HG02938 (cell line): ENCODE results near the gene ADGRG7.

Source experiments
- ATAC-seq: cut with Tn5 transposase; IDR thresholded peaks from one replicate; pipeline ENCODE4 v1.9.1; 2021; ENCODE audit warnings: mild to moderate bottlenecking, moderate library complexity; ENCODE audit not compliant: unreplicated experiment

ADGRG7 gene

GRCh38 chr3:100697172-100697571, 87.8 kb downstream of the ADGRG7 start:
- no peak for ATAC-seq

GRCh38 chr3:100697723-100698285, 88.4 kb downstream of the ADGRG7 start:
- ATAC-seq, result no peak

DNA sequence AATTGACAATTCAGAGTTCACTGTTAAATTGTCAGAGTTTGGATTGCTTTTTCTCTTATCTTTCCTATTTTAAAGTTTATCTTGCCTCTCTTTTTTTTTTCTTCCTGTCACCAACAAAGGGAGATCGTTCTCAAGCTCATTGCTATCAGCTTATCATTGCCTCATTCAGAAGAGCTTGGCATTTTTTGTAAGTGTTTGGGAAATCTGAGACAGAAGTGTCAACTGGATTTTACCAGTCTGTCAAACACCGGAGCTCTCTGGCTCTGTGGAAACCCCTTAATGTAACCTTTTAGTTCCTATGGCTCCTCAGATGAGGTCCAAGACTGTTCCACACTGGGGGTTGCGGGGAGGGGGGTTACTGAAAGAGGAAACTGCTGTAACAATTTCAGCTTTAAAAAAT, 89.3 kb downstream of the ADGRG7 start:
- ATAC-seq, result no peak

- no peak for ATAC-seq
Observed at GRCh38 chr3:100700708-100701107, 91.3 kb downstream of the ADGRG7 start.

DNA sequence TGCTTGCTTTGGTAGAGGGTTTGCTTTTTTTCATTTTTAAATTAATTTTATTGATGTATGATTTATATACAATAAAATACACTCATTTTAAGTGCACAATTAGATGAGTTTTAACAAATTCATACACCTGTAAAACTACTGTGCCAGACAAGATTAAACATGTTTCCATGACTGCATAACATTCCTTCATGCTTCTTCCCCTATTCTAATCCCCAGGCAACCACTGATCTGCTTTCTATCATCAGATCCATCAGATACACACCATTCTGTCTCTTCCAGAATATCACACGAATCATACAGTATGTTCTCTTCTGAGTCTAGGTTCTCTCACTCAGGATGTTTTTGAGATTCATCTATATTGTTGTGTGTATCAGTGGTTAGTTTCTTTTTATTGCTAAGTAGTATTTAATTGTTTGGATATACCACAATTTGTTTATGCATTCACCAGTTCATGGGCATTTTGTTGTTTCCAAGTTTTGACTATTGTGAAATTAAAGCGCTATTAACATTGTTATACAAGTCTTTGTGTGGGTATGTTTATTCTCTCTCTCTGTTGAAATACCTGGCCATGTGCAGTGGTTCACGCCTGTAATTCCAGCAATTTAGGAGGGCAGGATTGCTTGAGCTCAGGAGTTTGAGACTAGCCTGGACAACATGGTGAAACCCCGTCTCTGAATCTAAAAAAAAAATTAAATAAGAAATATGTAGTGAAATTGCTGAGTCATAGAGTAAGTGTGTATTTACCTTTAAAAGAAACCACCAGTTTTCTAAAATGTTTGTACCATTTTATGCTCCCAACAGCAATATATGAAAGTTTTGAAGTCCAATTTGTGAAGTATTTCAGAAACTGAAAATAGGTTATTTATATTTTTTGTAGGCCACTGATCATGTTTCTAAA, 92.9 kb downstream of the ADGRG7 start:
- no peak for ATAC-seq

- ATAC-seq, result no peak
Observed at GRCh38 chr3:100702980-100703345, 93.6 kb downstream of the ADGRG7 start.

DNA sequence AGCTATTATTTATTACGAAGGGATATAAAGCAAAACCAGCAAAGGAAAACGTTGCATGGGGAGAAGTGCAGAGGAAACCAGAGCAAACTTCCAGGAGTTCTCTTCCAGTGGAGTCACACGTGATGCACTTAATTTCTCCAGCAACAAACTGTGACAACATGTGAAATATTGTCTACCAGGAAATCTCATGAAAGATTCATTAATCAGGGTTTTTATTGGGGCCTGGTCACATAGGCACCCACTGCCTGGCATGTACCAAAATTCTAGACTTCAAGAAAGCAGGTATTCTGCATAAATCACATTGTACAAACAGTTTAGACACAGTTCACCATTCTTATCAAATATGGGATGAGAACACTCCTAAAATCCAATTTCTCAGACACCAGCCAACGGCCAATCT, 94.5 kb downstream of the ADGRG7 start:
- ATAC-seq, result no peak

DNA sequence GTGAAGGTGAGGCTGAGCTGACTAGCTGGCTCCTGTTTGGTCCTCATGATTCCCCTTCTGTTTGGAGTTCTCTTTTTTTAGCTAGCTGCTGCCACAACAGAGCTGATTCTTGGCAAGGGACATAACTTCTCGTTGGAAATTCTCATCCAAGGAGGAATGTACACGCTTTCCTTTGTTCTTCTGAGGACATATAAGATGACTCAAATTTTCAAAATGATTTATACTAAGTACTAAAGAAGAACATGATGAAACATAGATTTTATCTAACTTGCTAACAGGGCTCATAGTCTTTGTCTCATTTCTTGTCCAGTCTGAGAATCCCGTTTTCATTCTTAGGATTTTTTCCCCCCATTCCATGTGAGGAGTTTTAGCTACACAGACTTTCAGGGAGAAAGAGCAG, 97.0 kb downstream of the ADGRG7 start:
- ATAC-seq, result no peak

GRCh38 chr3:100708644-100708988, 99.2 kb downstream of the ADGRG7 start:
- ATAC-seq, result no peak

DNA sequence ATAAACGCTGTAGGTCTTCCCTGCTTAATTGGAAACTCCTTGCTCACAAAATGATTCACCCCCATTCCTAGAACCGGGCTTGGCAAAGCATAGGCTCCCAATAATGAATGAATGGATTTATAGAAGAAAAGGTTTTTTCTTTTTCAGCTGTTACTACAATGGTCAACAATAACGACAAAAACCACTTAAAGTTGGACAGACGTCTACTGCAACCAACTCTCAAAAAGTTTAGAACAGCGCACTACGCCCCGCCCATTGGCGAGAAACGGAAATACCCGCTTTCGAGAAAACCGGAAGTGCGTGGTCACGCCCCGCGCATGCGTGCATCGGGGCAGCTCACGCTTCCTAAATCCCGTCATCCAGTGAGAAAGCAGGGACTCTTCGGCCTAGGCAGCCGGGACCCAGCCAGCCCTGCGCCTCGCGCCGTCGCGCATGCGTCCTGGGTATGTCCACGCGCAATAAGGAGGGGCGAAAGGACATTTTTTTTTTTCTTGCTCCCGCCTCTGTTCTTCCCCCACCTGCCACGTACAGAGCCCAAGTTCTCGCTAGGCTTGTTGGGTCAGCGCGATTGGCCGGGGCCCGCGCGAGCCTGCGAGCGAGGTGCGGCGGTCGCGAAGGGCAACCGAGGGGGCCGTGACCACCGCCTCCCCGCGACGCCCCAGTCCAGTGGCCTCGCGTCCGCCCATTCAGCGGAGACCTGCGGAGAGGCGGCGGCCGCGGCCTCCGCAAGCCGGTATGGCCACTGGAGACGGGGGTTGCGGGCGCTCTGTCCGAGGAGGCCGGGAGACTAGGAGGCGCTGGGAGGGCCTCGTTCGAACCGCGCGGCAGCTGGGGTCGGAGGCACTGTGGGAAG, 99.8 kb downstream of the ADGRG7 start, which contains the start of gene TFG:
TSS of gene TFG (plus strand) at position 506 of the 853 bp plus-strand sequence. CDS start 4,192 bp downstream, outside the sequence.
- peak; percentile 92 for ATAC-seq

DNA sequence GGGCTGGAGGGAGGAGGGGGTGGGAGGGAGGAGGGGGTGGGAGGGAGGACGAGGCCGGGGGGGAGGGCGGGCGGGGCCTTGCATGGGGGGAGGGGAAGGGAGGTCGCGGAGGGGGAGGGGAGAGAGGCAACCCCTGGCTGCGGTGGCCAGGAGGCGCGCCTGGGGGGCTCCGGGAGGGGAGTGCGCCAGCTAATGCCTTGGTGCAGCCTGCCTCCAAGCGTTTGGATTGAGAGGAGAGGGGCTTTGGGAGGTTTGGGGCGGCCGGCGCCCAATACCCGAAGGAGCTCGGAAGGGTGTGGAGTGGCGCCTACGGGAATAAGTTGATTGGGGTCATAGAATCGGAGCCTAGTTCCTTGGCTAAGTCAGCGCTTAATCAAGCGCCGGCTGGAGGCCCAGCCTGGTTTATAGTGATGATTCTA, 100.5 kb downstream of the ADGRG7 start:
- no peak for ATAC-seq

DNA sequence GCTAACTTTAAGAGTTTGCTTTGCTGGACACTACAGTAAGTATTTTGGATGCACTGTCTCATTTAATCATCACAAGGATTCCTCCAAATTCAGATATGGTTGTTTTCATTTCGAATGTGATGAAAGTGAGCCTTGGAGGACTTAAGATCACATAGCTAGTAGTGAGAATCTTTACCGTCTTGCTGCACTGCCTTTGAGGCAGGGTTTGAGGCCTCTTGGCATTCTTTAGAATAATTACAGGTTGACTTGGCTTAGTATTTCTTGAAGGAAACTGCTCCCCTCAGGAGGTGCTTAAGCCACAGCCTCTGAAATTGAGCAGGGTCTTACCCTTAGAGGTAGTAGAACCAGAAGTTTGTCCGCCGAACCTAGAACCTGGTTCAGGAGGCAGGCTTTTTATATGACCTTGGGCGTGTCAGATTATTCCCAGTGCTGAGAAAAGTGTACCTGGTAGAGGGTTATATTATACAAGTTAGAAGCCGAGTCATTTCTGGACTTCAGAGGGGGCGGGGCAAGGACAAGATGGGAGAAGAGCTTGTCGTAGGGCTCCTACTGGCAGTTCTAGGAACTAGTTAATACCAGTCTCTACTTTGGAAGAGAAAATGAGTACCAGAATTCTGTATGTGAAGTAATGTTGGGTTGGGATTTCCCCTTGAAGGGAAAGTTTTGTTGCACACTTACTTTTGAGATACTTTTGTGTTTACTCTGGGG, 101.0 kb downstream of the ADGRG7 start:
- ATAC-seq, result peak; percentile 41

GRCh38 chr3:100715176-100715575, 105.8 kb downstream of the ADGRG7 start:
- ATAC-seq, result no peak

DNA sequence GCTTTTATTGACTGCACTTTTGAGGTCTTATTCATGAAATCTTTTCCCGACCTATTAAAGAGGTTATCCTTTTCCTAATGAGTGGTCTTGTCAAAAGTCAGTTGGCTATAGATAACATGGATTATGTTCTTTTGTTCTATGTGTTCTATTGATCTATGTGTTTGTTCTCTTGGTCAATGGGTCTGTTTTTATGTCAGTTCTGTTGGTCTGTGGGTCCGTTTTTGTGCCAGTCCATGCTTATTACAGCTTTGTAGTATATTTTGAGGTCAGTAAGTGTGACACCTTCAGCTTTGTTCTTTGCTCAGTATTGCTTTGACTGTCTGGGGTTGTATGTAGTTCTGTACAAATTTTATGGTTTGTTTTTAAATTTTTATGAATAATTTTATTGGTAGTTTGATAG, 107.7 kb downstream of the ADGRG7 start:
- ATAC-seq, result no peak

- no peak for ATAC-seq
Observed at GRCh38 chr3:100717637-100718487, 108.5 kb downstream of the ADGRG7 start.

DNA sequence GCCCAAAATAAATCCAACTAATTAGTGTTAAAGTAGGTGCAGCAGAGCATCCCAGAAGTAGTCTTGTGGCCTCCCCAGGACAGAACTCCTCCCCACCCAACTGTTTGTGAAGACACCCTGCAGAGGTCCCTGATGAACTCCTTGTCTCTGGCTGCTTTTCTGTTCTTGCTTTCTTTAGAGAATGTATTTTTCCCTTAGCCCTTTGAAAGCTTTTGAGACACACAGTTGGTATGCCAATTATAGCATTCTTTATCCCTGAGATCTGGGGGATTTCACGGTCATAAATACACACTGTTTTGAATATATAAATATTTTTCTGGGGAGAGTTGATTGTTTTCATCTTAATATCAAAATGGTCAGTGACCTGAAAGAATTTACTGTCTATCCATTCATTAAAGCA, 109.7 kb downstream of the ADGRG7 start:
- ATAC-seq, result no peak

DNA sequence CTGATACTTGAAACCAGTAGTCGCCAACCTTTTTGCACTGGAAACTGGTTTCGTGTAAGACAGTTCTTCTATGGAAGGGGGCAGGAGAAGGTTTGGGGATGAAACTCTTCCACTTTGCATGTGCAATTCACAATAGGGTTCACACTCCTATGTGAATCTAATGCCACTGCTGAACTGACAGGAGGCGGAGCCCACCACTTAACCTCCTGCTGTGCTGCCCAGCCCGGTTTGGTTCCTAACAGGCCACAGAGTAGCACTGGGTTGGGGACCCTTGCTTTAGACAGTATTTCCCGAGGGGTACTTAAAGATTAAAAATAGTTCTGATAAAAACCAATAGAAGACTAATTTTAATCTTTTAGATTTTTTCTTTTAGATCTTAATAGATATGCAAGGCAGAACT, 111.0 kb downstream of the ADGRG7 start:
- no peak for ATAC-seq

DNA sequence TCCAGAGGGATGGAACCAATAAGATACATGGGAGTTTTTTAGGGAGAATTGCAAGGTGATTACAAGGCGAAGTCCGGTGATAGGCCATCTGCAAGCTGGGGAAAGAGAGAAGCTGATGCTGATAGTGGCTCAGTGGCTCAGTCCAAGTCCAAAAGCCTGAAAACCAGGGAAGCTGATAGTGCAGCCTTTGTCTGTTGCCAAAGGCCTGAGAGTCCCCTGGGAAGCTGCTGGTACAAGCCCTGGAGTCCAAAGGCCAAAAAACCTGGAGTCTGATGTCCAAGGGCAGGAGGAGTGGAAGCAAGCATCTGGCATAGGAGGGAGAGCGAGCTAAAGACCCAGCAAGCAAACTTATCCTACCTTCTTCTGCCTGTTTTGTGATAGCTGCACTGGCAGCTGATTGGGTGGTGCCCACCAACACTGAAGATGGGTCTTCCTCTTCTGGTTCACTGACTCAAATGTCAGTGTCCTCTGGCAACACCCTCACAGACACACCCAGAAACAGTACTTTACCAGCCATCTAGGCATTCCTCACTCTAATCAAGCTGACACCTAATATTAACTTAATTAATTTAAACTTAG, 116.6 kb downstream of the ADGRG7 start:
- no peak for ATAC-seq

DNA sequence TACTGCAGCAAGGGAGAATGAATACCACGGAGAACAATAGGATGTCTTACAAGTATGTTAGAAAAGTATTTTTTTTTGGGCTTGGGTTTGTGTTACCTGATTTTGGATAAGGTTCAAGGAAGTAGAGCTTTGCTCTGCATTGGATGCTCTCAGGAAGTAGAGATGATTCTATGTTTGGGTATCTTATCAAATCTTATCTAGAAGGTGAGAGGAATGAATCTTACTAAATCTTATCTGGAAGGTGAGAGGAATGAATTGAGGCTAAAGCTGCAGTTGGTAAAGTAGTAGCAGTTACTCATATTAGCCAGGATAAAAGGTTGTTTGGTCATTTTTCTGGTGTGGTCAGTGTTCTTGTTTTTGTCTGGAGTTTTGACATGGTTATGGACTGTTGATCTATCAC, 117.3 kb downstream of the ADGRG7 start:
- ATAC-seq, result no peak

GRCh38 chr3:100730524-100730923, 121.1 kb downstream of the ADGRG7 start:
- ATAC-seq, result no peak
